ENCODE measurements around the gene HM13. TPM values are rescaled to one million over a fixed set of nuclear protein-coding genes. Genes with fewer than 3 reads are reported as not detected.

HM13 gene
- total RNA-seq, 4 donors from 2014 or later, result 38.4 to 86.0 (median 63.4) TPM

GRCh38 chr20:31474097-31474436 lies 40.2 kb upstream of the HM13 start:
- no peak for DNase-seq
- Histone ChIP-seq H3K27me3 (peaks cover 21% of the 10 kb centered on the region), H3K4me1 (peaks cover 0 to 10% (median 3%) of the 10 kb centered on the region in 4 donors), H3K4me3 (no peak overlapping the region), H3K36me3 (no peaks in the 10 kb centered on the region), H3K27ac (peak overlapping the region in 1 of 4 donors; percentile 17), H3K9me3 (no peaks in the 10 kb centered on the region)
- intact Hi-C loops (cut with DNase I; ENCODE audit: low total_unique reads), result no loop called here
- WGBS, 2 donors (ENCODE audit: low coverage in 1 of 2), result 71% methylated on average over 2 of the region's 2 CpGs; no CpG with 5 or more reads in 1 of the 2 donors
- no peak for TF ChIP-seq POLR2A (IDR thresholded peaks at IDR 0.05)
- TF ChIP-seq, protein P1, sequence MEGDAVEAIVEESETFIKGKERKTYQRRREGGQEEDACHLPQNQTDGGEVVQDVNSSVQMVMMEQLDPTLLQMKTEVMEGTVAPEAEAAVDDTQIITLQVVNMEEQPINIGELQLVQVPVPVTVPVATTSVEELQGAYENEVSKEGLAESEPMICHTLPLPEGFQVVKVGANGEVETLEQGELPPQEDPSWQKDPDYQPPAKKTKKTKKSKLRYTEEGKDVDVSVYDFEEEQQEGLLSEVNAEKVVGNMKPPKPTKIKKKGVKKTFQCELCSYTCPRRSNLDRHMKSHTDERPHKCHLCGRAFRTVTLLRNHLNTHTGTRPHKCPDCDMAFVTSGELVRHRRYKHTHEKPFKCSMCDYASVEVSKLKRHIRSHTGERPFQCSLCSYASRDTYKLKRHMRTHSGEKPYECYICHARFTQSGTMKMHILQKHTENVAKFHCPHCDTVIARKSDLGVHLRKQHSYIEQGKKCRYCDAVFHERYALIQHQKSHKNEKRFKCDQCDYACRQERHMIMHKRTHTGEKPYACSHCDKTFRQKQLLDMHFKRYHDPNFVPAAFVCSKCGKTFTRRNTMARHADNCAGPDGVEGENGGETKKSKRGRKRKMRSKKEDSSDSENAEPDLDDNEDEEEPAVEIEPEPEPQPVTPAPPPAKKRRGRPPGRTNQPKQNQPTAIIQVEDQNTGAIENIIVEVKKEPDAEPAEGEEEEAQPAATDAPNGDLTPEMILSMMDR (IDR thresholded peaks at IDR 0.05), result no peak
- TF ChIP-seq EP300 (IDR thresholded peaks at IDR 0.05; ENCODE audit: low read depth), result no peak
- TF ChIP-seq POLR2AphosphoS5 (IDR thresholded peaks at IDR 0.05), result no peak
- in situ Hi-C loops (cut with MboI; ENCODE audit: low pct_ligation_motif_present in 1 of 4, low pct_unique_long_range_greater_than_20kb in 1 of 4, low sequenced_read_pairs in 3 of 4), result no loop called here

GRCh38 chr20:31474758-31475427 lies 39.3 kb upstream of the HM13 start, which contains the start of the genes DEFB124 and REM1:
TSS of gene DEFB124 (minus strand) at chr20:31475127. CDS start at chr20:31473013, 2,114 bp downstream.
TSS of gene REM1 (plus strand) at chr20:31475288. CDS start at chr20:31476446, 1,158 bp downstream.
- Histone ChIP-seq H3K9me3 (no peaks in the 10 kb centered on the region), H3K36me3 (no peaks in the 10 kb centered on the region), H3K4me1 (peaks cover 0 to 10% (median 3%) of the 10 kb centered on the region in 4 donors), H3K27me3 (peaks cover 21% of the 10 kb centered on the region), H3K4me3 (peak within 1 kb of the TSS; percentile 16 to 53 (median 32)), H3K27ac (peak within 1 kb of the TSS; percentile 41 to 75 (median 63))
- intact Hi-C loops (cut with DNase I; ENCODE audit: low total_unique reads) (no loop called here), in situ Hi-C loops (cut with MboI; ENCODE audit: low pct_ligation_motif_present in 1 of 4, low pct_unique_long_range_greater_than_20kb in 1 of 4, low sequenced_read_pairs in 3 of 4) (no loop called here)
- no peak for TF ChIP-seq POLR2AphosphoS5 (IDR thresholded peaks at IDR 0.05)
- no peak for TF ChIP-seq POLR2A (IDR thresholded peaks at IDR 0.05)
- no peak for TF ChIP-seq EP300 (IDR thresholded peaks at IDR 0.05; ENCODE audit: low read depth)
- TF ChIP-seq, protein P1 (IDR thresholded peaks at IDR 0.05), result no peak
- no peak for DNase-seq
- 25% methylated on average over 24 of the region's 33 CpGs; no CpG with 5 or more reads in 1 of the 2 donors for WGBS, 2 donors (ENCODE audit: low coverage in 1 of 2)

DNA sequence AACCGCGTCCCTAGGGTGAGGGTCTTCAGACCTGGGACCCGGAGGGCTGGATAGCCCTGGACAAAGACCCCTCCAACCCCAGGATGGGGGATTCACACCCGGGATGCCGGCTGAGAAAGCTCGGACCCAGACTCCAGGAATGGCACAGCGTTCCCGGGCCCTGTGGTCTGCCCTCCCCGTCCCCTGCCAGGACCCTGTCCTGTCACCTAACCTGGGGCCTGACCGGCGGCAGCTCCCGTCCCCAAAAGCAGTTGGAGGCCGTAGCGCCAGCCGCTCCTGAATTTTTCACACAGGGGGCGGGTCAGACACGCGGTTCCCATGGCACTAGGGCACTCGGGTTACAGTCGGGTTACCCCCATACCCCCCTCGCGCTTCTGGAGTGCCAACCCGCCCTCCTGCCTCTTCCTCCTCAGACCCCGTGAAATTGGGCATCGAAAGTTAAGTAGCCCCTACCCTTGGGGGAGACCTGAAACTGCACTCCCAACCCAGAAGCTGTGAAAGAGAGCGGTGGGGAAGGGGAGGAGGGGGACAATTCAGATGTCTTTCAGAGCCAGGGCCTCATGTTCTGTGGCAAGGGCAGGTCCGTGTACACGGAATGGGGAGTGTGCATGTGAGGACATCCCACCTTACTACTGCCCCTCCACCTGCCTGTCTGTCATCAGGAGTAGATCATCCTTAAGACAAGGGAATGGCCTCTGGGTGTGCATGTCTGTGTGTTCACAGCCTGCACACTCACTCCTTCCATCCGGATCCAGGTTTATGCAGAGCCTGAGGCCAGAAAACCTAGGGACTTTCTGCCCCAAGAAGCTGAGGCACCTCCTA lies 38.6 kb upstream of the HM13 start:
- Histone ChIP-seq H3K36me3 (no peaks in the 10 kb centered on the region), H3K27ac (peak overlapping the region; percentile 41 to 75 (median 63)), H3K4me3 (peak overlapping the region; percentile 16 to 53 (median 32)), H3K27me3 (peaks cover 21% of the 10 kb centered on the region), H3K4me1 (peaks cover 0 to 10% (median 3%) of the 10 kb centered on the region in 4 donors), H3K9me3 (no peaks in the 10 kb centered on the region)
- in situ Hi-C loops (cut with MboI; ENCODE audit: low pct_ligation_motif_present in 1 of 4, low pct_unique_long_range_greater_than_20kb in 1 of 4, low sequenced_read_pairs in 3 of 4), result no loop called here
- no peak for DNase-seq
- intact Hi-C loops (cut with DNase I; ENCODE audit: low total_unique reads), result no loop called here
- WGBS, 2 donors (ENCODE audit: low coverage in 1 of 2), result 14% methylated on average over 29 of the region's 29 CpGs; no CpG with 5 or more reads in 1 of the 2 donors
- TF ChIP-seq EP300 (IDR thresholded peaks at IDR 0.05; ENCODE audit: low read depth) (no peak), POLR2AphosphoS5 (IDR thresholded peaks at IDR 0.05) (no peak), POLR2A (IDR thresholded peaks at IDR 0.05) (no peak)
- TF ChIP-seq, protein P1 (IDR thresholded peaks at IDR 0.05), result no peak

- Histone ChIP-seq H3K9me3 (no peaks in the 10 kb centered on the region), H3K4me1 (peaks cover 0 to 10% (median 3%) of the 10 kb centered on the region in 4 donors), H3K27me3 (peaks cover 21% of the 10 kb centered on the region), H3K4me3 (peak overlapping the region in 1 of 4 donors; percentile 3), H3K36me3 (no peaks in the 10 kb centered on the region), H3K27ac (peak overlapping the region; percentile 41 to 75 (median 63))
- 85% methylated on average over 6 of the region's 6 CpGs; no CpG with 5 or more reads in 1 of the 2 donors for WGBS, 2 donors (ENCODE audit: low coverage in 1 of 2)
- no peak for DNase-seq
- TF ChIP-seq, protein P1 (IDR thresholded peaks at IDR 0.05), result no peak
- TF ChIP-seq EP300 (IDR thresholded peaks at IDR 0.05; ENCODE audit: low read depth) (no peak), POLR2AphosphoS5 (IDR thresholded peaks at IDR 0.05) (no peak), POLR2A (IDR thresholded peaks at IDR 0.05) (no peak)
- intact Hi-C loops (cut with DNase I; ENCODE audit: low total_unique reads), result no loop called here
- in situ Hi-C loops (cut with MboI; ENCODE audit: low pct_ligation_motif_present in 1 of 4, low pct_unique_long_range_greater_than_20kb in 1 of 4, low sequenced_read_pairs in 3 of 4), result no loop called here
These were observed 38.0 kb upstream of the HM13 start for GRCh38 chr20:31476294-31476585.

All from transverse colon (tissue), 4 donors.